DND-41 (cell line): ENCODE results near the gene KAZN.

Source experiments
- EZH2 ChIP-seq: IDR thresholded peaks from 3 replicates; pipeline ENCODE4 v1.6.1; 2012; ENCODE audit warnings: borderline replicate concordance, low read depth, mild to moderate bottlenecking, moderate library complexity, low read length, inconsistent platforms; ENCODE audit not compliant: severe bottlenecking
- TF ChIP-seq, protein P1 (sequence below): IDR thresholded peaks from 2 replicates; pipeline ENCODE4 v1.5.1; 2012; ENCODE audit warnings: borderline replicate concordance, low read length, moderate library complexity, mild to moderate bottlenecking; ENCODE audit not compliant: poor library complexity, severe bottlenecking; ENCODE audit errors: extremely low read depth

DNA sequence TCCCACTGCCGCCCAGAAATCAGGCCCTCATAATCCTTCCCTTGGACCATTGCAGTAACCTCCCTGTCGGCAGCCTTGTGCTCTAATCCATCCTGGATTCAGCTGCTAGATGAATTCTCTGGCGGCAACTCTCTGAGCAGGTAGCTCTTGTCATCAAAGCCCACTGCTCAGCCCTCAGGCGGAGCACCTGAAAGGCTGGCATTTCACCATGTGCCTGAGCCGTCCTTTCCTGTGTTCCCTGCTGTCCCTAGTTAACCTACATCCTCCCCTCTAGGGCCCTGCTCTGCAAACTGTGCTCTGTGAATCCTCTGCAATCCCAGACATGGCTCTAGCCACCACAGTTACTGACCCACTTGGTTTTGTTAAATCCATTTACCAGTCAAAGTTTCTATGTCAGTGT, 118.0 kb downstream of the KAZN start:
- TF ChIP-seq, protein P1, sequence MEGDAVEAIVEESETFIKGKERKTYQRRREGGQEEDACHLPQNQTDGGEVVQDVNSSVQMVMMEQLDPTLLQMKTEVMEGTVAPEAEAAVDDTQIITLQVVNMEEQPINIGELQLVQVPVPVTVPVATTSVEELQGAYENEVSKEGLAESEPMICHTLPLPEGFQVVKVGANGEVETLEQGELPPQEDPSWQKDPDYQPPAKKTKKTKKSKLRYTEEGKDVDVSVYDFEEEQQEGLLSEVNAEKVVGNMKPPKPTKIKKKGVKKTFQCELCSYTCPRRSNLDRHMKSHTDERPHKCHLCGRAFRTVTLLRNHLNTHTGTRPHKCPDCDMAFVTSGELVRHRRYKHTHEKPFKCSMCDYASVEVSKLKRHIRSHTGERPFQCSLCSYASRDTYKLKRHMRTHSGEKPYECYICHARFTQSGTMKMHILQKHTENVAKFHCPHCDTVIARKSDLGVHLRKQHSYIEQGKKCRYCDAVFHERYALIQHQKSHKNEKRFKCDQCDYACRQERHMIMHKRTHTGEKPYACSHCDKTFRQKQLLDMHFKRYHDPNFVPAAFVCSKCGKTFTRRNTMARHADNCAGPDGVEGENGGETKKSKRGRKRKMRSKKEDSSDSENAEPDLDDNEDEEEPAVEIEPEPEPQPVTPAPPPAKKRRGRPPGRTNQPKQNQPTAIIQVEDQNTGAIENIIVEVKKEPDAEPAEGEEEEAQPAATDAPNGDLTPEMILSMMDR: no peak
- no peak for TF ChIP-seq EZH2
